Spleen (tissue), 7 donors: ENCODE measurements around the gene NLGN1.

Experiments
- CTCF ChIP-seq, 11 experiments: fragments of 200-600 bp in 7 of 11; fragments of 450-650 bp in 4 of 11; sonication (generic) in 4 of 11; IDR thresholded peaks in 8 of 11; conservative IDR thresholded peaks in 3 of 11; 1 replicate in 7 of 11; 2 replicates in 4 of 11; pipeline versions ENCODE4 v1.4.0 to v1.8.0; 2016 to 2021; ENCODE audit warnings: antibody characterized with exemption in 11 of 11, inconsistent platforms in 4 of 11, mild to moderate bottlenecking in 1 of 11
- POLR2A ChIP-seq, 3 donors: fragments of 450-650 bp; IDR thresholded peaks; one replicate each; pipeline ENCODE4 v1.5.1; 2017; ENCODE audit warnings: antibody characterized with exemption in 3 of 3, mild to moderate bottlenecking in 1 of 3
- donor health status: DM: no; HTN: no; CAD: no; lungs with moderate emphysema.
- donor health status: DM: no; HTN: no; CAD: no.
- donor health status: DM: no; HTN: no; CAD: no.

- no peak for TF ChIP-seq CTCF (IDR thresholded peaks at IDR 0.05 in 8 of 11, conservative IDR thresholded peaks at IDR 0.05 in 3 of 11)
- no peak for TF ChIP-seq POLR2A (IDR thresholded peaks at IDR 0.05)
Observed at GRCh38 chr3:173513123-173513522, 115.6 kb downstream of the NLGN1 start.
